ENCODE measurements around the gene SCAPER. TPM values are rescaled to one million over a fixed set of nuclear protein-coding genes. Genes with fewer than 3 reads are reported as not detected.

SCAPER gene
- total RNA-seq, 1 experiment from 2014 or later: 7.4 TPM

DNA sequence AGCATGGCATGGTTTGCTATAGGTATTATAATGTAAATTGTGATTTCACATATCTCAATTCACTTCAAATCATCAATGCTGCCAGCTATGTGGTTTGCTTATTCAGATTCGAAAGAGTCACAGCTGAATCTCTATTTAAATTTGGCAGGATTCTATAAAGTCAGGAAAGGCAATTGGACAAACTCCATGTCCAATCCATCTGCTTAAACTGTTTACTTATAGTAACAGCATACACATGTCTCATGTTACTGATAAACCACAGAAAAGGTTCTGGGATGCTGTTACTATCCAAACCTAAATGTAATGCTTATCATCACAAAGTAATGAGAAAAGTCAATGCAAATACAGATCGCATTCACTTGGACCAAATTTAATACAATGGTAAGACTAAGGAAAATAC is 338.9 kb downstream of the SCAPER start:
- Histone ChIP-seq H3K79me2 (ENCODE audit: insufficient read depth, low read length) (no peaks in the 10 kb centered on the region), H2AFZ (ENCODE audit: low read length) (no peak overlapping the region), H3K4ac (ENCODE audit: low read depth, low read length) (no peak overlapping the region), H3K79me1 (ENCODE audit: insufficient read depth, low read depth, low read length, poor library complexity, severe bottlenecking) (no peaks in the 10 kb centered on the region), H2BK12ac (ENCODE audit: insufficient read length, low read depth, low read length) (no peak overlapping the region), H4K5ac (ENCODE audit: insufficient read length, low read depth, low read length) (no peak overlapping the region), H3K9ac (ENCODE audit: extremely low read depth, insufficient read length, low read length) (no peak overlapping the region), H3K9me3 (ENCODE audit: control insufficient read depth, low read depth, low read length) (no peaks in the 10 kb centered on the region), H2BK20ac (ENCODE audit: low read depth, low read length, poor library complexity, severe bottlenecking) (no peak overlapping the region), H3K14ac (ENCODE audit: insufficient read depth, low read length) (no peak overlapping the region), H2BK5ac (ENCODE audit: insufficient read length, low read length) (no peak overlapping the region), H3K18ac (ENCODE audit: insufficient read length, low read depth, low read length) (no peak overlapping the region), H3K27me3 (ENCODE audit: insufficient read depth, low read length) (no peaks in the 10 kb centered on the region), H3T11ph (ENCODE audit: low read length) (no peak overlapping the region), H3K23me2 (ENCODE audit: insufficient read length, low read depth, low read length, poor library complexity, severe bottlenecking) (no peaks in the 10 kb centered on the region), H2AK5ac (ENCODE audit: insufficient read length, low read length) (no peak overlapping the region), H4K91ac (ENCODE audit: insufficient read length, low read depth, low read length) (no peak overlapping the region), H3K27ac (ENCODE audit: insufficient read length, low read depth, low read length) (no peak overlapping the region), H3K56ac (ENCODE audit: insufficient read length, low read depth, low read length) (no peak overlapping the region), H3K4me2 (ENCODE audit: insufficient read depth, insufficient read length, low read length) (no peak overlapping the region), H4K20me1 (ENCODE audit: control insufficient read depth, insufficient read depth, insufficient read length) (no peaks in the 10 kb centered on the region), H3K4me1 (ENCODE audit: insufficient read depth, low read length) (no peaks in the 10 kb centered on the region), H4K8ac (replicated peaks; ENCODE audit: insufficient read length, low read depth, low read length) (no peak overlapping the region), H3K23ac (ENCODE audit: insufficient read length, low read depth, low read length) (no peak overlapping the region), H2BK15ac (ENCODE audit: low read depth, low read length) (no peak overlapping the region), H2BK120ac (ENCODE audit: low read depth, low read length, poor library complexity, severe bottlenecking) (no peak overlapping the region)
- H3K4me3 Mint-ChIP-seq: no peak overlapping the region
- no peak for TF ChIP-seq CTCF (conservative IDR thresholded peaks at IDR 0.05)
- H3K27me3 Mint-ChIP-seq (ENCODE audit: low read depth): no peaks in the 10 kb centered on the region
- WGBS (ENCODE audit: extremely low coverage, insufficient read length, low lambda C conversion rate): no CpG with 5 or more reads among the region's 2 CpGs
- peaks cover 3 to 8% of the 10 kb centered on the region in 2 experiments; a peak in 4 of 5 replicates for H3K9me3 Mint-ChIP-seq
- H3K27ac Mint-ChIP-seq: no peak overlapping the region
- H3K4me1 Mint-ChIP-seq: no peaks in the 10 kb centered on the region
- peaks cover 1 to 14% (median 1%) of the 10 kb centered on the region in 3 experiments; a peak in 5 of 7 replicates for H3K36me3 Mint-ChIP-seq (ENCODE audit: insufficient read depth in 1 of 3, low read depth in 3 of 3)
- DNase-seq: no peak

Measured in H9 (cell line).